NCI-H446 treated with DMSO at 0.1 percent for 48 hours (cell line): ENCODE results near the gene MBOAT7.

Experiments
- DNase-seq: peaks from one replicate; lab custom pipeline; 2025; lab: John Stamatoyannopoulos, UW

MBOAT7 gene

DNA sequence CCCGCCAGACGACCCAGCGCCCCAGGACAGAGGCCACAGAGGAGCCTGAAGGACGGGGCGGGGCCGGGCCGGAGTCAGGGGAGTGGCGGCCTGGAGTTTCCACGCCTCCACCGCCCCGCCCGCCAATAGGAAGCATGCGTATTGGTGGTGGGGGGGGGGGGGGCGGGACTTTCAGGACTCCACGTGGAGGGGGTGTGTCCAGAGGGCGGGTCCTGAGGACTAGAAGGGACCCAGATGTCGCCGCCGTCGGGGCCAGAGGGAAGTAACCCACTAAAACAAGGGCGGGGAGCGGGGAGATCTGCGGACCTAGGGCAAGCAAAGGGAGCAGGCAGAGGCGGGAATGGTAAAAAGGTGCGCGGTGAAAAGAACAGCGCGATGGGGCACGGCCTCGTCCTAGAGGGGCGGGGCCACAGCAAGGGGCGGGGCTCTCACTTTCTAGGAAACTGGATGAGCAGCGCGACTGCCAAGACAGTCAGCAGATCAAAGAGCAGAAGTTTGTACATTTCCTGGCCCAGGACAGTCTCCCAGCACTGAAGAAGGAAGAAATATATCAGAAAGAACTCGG, 27.1 kb downstream of the MBOAT7 start:
- no peak for DNase-seq

GRCh38 chr19:54160854-54161253, 28.5 kb downstream of the MBOAT7 start:
- no peak for DNase-seq

DNA sequence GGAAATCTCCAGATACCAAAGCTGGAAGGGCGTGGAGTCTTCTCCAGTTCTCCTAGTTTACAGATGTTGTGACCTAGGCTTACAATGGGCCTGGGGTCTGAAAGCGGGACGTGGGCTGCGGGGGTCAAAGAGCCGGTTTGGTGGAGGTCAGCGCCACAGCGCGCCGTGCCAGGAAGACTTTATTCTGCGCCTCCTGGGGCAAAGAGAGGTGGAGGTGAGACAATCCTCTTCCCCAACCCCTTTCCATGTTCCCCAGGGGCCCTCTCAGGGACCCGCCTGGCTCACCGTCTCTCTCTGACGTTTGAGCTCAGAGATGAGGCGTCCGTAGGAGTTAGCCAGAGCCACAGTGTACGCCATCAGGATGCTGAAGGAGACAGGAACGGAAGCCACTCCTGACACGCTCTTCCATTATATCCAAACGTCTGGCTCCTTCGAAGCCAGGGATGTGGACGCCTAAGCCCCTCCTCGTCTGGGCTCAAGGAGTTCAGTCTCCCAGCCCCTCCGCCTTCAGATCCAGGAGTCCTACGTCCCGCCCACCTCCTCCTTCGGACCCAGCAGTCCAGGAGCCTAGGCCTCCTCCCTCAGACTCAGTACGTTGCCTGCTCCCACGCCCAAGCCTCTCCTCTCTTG, 29.1 kb downstream of the MBOAT7 start:
- no peak for DNase-seq

DNA sequence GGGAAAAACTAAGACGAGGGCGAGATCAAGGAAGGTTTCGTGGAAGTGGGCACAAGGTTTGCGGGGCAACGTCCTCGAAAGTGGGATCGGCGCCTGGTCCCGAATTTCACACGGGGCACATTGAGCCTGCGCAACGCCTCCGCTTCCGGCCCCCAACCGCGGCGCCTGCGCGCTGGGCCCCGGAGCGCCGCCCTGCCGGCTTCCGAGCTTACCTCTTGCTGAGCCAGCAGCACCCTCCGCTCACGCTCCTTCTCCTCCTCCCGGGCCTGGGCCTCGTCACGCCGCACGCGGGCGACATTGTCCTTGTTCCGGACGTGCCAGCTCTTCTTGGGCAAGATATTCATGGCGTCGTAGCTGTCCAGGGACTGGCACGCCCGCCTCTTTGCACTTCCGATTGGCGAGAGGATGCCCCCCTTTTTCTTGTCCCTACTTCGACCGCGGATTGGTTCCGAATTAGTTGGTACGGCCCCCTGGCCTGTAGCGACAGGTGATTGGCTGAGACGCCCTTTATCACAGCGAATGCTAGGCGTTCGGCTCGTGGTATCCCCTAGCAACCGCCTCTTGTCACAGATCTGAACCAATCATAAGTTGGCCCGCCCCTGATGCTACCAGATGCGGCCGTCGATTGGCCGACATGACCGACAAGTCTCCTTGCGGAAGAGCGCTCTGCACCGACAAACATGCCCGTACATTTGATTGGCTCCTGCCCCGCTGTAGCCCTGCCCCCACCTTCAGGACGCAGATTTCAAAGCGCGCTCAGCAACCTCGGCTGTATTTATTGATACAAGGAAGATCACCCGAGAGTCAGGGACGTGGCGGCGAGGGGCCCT, 29.8 kb downstream of the MBOAT7 start, which contains the start of gene LENG1:
TSS of gene LENG1 (minus strand) at position 370 of the 830 bp plus-strand sequence. CDS start at position 344, 26 bp downstream.
- peak; percentile 100 for DNase-seq

DNA sequence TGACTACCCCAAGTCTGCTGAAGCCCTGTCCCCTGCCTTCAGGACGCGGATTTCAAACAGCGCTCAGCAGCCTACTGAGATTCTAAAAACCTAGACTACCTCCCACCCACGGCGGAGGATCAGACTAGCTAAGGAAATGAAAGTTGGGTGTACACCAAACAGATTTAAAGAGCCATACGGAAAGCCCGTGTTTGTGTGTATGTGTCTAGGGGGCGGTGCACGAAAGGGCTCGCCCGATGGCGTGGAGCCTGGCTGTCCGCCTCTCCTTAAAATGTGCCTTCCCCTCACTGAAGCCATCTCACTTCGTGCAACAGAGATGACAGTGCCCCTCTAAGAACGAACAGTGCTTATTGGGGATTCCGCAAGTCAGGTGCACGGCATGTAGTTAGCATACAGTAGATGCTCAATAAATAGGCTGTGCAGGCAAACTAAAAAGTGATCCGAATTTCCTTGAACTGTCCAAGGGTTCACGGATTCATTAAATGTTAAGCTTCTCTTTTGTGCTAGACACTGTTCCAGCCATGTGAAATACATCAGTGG, 30.5 kb downstream of the MBOAT7 start:
- no peak for DNase-seq

DNA sequence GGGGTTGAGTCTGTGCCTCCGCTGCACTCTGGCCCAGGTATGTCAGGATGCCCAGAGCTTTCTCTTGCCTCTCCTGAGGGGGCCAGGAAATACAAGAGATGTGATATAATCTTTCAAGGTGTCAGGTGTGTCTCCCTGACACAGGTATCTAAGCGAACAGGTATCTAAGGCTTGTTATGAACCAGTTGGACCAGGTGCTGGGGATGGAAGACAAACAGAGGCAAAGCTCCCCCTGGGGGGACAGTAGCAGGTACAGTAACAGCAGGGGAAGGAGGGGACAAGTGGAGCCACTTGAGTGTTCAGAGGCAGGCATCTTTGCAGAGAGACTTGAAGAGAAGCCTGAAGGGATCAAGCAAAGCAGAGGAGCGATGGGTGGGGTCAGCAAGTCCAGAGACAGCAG, 32.4 kb downstream of the MBOAT7 start:
- DNase-seq = no peak

- no peak for DNase-seq
Measured at GRCh38 chr19:54156490-54156889, 32.9 kb downstream of the MBOAT7 start.

GRCh38 chr19:54155694-54156093, 33.7 kb downstream of the MBOAT7 start:
- no peak for DNase-seq

DNA sequence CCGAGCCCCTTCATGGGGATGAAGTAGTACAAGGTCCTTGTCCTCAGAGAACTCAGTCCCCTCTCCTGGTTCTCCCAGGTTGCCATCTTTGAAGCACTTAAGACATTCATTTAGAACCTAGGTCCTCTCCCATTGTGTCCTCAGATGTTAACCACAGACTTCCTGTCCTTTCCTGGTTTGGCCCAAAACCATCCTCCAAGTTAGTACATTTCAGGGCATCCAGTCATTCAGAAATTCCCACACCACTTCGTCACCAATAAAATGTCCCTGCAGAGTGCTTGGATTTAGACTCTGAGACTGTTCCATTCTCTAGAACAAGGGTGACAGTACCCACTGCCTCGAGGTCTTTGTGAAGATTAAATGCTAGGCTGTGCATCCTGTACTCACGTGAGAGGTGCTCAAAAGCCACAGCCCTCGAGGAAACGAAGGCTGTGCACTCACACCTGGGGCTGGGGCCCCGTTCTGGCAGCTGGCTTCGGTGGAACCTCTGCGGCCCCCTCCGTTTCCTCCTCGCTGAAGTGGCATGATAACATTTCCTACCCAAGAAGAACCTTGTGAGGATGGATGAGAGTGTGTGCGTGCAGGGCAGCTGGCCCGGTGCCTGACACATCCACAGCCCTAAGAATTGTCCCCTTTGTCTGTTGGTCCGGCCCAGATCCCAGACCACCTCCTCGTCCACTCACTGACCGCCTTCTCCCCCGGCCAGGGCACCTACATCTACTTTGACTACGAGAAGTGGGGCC, 34.6 kb downstream of the MBOAT7 start:
- no peak for DNase-seq

DNA sequence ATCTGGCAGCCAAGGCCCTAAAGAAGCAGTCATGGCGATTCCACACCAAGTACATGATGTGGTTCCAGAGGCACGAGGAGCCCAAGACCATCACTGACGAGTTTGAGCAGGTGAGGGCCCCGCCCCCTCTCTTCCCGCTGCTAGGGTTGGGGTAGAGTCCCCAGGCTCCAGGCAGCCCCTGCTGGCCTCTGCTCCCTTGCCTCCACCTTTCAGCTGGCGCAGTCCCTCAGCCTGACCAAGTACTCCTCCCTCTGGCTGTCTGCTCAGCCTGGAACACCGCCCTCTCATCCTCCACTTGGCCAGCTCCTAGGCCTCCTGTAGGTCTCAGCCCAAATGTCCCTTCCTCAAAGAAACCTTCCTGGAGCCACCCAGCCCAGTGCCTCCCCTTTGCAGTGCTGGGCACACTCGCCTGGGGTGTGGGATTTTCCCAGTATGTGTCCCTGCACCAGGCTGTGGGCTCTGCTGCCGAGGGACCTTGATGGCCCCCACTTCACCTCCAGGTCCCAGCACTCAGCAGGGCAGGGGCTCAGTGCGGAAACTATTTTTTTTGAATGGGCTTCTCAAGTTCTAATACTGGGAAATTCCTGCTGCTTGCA, 35.6 kb downstream of the MBOAT7 start:
- DNase-seq = no peak

- no peak for DNase-seq
Measured at GRCh38 chr19:54152878-54153524, 36.4 kb downstream of the MBOAT7 start.

DNA sequence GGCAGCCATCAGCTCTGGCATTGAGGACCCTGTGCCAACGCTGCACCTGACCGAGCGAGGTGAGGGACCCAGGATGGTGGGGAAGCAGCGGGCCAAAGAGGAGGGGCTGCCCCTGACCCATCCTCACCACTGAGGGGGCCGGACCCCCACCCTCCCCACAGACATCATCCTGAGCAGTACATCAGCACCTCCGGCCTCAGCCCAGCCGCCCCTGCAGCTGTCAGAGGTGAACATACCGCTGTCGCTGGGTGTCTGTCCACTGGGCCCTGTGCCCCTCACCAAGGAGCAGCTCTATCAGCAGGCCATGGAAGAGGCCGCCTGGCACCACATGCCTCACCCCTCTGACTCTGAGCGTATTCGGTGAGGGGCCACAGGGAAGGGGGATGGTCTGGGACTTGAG, 37.1 kb downstream of the MBOAT7 start:
- DNase-seq = no peak

DNA sequence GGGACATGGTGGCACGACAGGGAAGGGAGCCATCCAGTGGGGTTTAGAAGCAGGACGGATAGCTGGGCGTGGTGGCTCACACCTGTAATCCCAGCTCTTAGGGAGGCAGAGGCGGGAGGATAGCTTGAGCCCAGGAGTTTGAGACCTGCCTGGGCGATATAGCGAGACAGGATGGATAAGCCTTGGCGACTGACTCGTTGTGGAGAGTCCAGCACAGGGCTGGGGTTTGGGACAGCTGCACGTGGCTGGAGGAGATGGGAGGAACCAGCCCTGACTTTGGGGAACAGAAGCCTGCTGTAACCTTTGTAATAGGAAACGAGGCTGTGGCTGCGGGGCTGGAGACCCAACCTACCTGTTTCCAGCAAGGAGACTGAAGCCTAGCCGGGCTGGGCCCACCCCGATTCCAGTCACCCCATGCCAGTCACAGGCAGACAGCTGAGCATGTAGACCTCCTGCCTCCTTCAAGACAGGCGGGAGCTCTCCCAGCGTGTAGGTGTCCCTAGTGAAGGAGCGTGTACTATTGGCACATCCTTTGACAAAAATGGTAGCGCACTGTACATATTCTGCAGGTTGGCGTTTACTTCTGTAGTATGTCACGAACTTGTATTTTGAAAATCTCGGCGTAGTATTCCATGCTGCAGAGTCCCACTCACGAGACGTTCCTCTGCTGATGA, 37.9 kb downstream of the MBOAT7 start:
- no peak for DNase-seq

GRCh38 chr19:54149021-54149812, 40.2 kb downstream of the MBOAT7 start:
- no peak for DNase-seq

DNA sequence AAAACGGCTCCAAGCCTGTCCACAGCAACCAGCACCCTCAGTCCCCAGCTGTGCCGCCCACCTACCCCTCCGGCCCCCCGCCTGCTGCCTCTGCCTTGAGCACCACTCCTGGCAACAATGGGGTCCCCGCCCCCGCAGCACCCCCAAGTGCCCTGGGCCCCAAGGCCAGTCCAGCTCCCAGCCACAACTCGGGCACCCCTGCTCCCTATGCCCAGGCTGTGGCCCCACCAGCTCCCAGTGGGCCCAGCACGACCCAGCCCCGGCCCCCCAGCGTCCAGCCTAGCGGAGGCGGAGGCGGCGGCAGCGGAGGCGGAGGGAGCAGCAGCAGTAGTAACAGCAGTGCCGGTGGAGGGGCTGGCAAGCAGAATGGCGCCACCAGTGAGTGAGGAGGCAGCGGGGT, 41.2 kb downstream of the MBOAT7 start:
- DNase-seq = no peak

- no peak for DNase-seq
Measured at GRCh38 chr19:54147676-54148075, 41.7 kb downstream of the MBOAT7 start.

DNA sequence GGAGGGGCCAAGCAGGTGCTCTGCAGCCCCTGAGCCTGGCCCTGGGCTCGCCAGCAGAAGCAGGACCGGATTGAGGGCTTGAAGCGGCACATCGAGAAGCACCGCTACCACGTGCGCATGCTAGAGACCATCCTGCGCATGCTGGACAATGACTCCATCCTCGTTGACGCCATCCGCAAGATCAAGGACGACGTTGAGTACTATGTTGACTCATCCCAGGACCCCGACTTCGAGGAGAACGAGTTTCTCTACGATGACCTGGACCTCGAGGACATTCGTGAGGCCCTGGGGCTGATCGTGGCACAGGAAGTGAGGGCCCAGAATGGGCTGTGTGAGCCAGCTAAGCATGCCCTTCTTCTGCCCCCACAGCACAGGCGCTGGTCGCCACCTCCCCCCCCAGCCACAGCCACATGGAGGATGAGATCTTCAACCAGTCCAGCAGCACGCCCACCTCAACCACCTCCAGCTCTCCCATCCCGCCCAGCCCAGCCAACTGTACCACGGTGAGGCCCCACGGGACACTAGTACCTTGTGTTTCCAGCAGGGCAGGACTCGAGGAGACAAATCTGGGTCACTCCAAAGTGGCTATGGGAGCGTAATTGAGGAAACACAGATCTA, 43.7 kb downstream of the MBOAT7 start:
- no peak for DNase-seq

DNA sequence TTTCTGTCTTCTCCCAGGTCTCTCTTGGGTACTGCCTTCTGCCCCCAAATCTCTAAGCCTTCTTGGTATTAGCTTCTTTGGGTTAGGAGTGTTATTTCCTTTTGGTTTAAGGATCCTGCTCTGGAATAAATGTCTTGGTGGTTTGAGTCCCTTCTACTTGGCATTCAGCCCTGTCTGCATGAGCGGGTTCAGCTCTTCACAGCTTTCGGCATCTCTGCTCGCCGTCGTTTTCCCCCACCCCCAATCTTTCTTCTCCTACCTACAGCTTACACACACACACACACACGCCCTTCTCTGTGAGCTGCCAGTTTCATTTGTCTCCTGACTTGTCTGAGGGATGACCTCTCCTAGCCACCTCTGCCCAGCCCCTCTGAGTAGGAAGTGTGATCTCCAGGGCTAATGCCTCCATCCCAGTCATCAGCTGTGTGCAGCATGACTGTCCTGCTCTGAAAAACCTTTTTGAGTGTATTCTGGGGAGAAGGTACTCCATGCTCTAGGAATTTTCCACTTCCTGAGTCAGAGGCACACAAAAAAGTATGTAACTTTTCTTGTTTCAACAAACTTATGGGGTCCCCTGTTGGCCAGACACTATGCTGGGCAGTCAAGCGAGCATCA, 47.1 kb downstream of the MBOAT7 start:
- DNase-seq = no peak

DNA sequence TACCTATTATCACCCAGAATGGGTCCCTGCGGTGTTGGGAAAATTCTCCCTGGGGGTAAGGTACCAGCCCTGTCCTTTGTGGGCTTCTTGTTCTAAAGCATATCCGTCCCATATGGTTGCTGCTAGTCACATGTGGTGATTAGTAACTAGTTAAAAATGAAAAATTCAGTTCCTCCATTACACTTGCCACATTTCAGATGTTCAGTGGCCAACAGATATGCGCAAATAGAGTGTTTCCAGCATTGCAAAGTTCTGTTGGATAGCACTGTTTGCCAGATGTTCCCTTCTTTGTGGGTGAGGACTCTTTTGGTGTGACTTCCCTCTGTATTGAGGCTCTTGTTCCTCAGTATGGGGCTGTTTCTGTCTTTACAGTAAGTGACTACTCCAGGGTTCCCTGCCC, 48.0 kb downstream of the MBOAT7 start:
- no peak for DNase-seq
